Activated naive CD8-positive, alpha-beta T cell treated with anti-CD3 and anti-CD28 coated beads, Interleukin-2, amount 50 U/mL, for 16 hours (primary cell): ENCODE data around the gene ZBTB7B.

Experiments used
- DNase-seq: peaks from one replicate; pipeline ENCODE4 v3.0.0-alpha.2; 2020; ENCODE audit warnings: low read depth, low spot score

ZBTB7B gene

GRCh38 chr1:155017041-155017945, 14.7 kb downstream of the ZBTB7B start:
- peak; percentile 84 for DNase-seq

DNA sequence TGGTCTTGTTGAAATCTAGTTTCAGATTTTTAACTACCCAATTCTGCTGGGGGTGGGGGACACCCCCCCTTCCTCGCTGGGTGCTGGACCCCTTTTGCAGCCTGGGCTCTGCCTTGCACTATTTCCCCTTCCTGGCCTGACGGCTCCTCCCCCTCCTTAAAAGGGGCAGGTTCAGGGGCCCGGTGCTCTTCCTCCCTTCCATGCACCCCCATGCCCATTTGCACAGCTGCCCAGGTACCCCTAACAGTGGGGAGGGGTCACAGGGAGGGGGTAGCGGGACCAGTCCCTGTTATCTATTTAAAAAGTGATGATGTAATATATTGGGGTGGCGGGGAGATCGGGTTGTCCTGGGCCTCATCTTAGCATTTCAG, 15.3 kb downstream of the ZBTB7B start:
- DNase-seq = no peak

- no peak for DNase-seq
Measured at GRCh38 chr1:155018617-155019348, 16.2 kb downstream of the ZBTB7B start.

GRCh38 chr1:155019377-155020245, 17.0 kb downstream of the ZBTB7B start:
- no peak for DNase-seq

- no peak for DNase-seq
Measured at GRCh38 chr1:155022136-155022926, 19.7 kb downstream of the ZBTB7B start.

GRCh38 chr1:155022927-155023236, 20.3 kb downstream of the ZBTB7B start:
- no peak for DNase-seq

DNA sequence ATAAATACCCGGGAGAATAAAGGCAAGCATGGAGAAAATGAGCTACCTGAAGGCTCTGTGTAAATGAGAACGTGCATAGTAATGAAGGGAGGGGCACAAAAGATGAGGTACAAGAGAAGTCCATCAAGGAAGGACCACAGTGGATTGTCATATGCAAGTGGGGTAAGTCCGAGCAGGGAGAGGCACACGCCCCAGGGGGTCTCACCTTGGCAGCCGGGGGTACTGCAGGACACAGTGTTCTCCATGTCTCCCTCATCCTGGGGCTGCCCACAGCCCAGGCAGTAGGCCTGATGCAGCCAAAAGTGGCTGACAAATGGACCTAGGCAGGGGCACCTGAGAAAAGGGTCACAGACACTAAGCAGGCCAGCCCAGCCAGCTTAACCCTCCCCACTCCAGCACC, 21.0 kb downstream of the ZBTB7B start:
- no peak for DNase-seq

DNA sequence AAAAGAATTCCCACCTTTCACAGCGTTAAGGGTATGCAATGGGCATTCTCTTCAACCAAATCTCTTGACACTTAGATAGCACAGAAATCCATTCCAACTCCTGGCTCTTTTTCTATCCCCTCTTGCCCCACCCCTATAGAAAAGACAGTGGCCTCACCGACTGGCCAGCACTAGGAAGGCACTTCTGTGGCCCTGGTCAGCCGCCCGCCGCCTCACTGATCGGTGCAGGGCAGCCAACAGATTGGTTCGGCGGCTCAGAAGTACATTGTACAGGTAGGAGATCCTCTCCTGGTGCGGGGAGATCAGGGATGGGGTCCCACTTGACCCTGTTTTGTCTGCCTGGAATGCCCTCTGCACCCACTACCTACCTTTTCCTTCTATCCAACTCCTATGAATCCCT, 21.7 kb downstream of the ZBTB7B start:
- DNase-seq = no peak

GRCh38 chr1:155026154-155026553, 23.6 kb downstream of the ZBTB7B start:
- no peak for DNase-seq

GRCh38 chr1:155026588-155026987, 24.0 kb downstream of the ZBTB7B start:
- no peak for DNase-seq

- no peak for DNase-seq
Measured at GRCh38 chr1:155029513-155030242, 27.1 kb downstream of the ZBTB7B start.

DNA sequence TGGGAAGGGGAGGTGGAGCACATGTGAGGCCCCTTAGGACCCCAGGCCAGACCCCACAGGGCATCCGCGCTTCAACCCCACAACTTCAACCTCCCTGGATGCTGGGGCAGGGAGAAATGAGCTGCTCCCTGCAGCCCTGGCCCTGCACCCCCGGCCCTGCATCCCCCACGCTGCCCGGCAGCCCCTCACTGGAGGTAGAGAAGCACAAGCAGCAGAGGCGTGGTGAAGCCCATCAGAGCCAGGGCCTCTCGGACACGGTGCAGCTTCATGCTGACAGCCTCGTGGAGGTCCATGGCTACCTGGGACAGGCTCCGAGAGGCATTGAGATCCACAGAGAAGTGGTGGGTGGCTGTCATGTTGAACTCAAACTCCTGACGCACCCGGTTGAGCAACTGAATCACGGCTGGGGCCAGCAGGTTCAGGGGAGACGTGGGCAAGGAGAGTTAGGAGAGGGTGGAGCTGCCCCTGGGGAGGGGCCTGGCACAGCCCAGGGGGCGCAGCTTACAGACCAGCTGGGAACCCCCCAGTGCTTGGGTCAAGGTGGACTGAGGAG, 27.7 kb downstream of the ZBTB7B start:
- no peak for DNase-seq

GRCh38 chr1:155030899-155031298, 28.3 kb downstream of the ZBTB7B start:
- DNase-seq = no peak

- DNase-seq = no peak
Measured at GRCh38 chr1:155032886-155033285, 30.3 kb downstream of the ZBTB7B start.

GRCh38 chr1:155033524-155033923, 30.9 kb downstream of the ZBTB7B start, which contains the start of the genes DCST1 and DCST2:
Gene DCST1, plus strand, starts transcription at chr1:155033824. Its CDS starts 213 bp downstream, at chr1:155034037.
Gene DCST2, minus strand, starts transcription at chr1:155033781. Its CDS starts 80 bp downstream, at chr1:155033701.
- DNase-seq = no peak

GRCh38 chr1:155034318-155035208, 32.0 kb downstream of the ZBTB7B start:
- DNase-seq = no peak

GRCh38 chr1:155035936-155036335, 33.3 kb downstream of the ZBTB7B start:
- no peak for DNase-seq

- DNase-seq = no peak
Measured at GRCh38 chr1:155037043-155037442, 34.4 kb downstream of the ZBTB7B start.

DNA sequence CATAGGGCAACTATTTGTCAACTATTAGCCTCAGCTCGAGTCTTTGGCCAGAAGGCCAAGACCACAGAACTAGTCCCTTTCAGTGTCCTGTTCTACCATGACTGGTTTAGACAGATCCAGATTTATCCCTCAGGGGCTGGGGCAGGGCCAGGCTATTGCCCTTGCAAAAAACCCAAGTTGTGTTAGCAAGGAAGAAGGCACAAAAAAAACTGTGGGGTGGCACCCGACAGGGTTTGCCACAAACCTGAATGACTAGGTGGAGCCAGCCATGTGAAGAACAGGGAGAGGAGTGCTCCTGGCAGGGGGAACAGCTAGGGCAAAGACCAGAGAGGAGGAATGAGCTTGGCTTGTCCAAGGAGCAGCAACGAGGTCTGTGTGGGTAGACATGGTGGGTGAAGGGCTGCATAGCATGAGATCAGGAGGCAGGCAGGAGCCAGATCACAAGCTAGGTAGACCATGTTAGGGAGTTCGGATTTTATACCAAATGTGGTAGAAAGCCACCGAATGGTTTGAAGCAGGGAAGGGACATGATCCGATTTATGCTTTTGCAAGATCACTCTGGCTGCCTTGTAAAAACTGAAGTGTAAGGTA, 35.3 kb downstream of the ZBTB7B start:
- DNase-seq = no peak
